Measurements from ENCODE around the gene ANGEL1.

Gene ANGEL1

GRCh38 chr14:76810953-76811400 is 1.7 kb downstream of the ANGEL1 start:
- ATAC-seq, result peak; percentile 50
- no peak for TF ChIP-seq ZNF565 (CRISPR knock-in tag; conservative IDR thresholded peaks at IDR 0.05; ENCODE audit: low read depth)
- TF ChIP-seq ZFP3 (CRISPR knock-in tag; IDR thresholded peaks at IDR 0.05), result peak; percentile 70; the same call in 1 of the 2 replicates

DNA sequence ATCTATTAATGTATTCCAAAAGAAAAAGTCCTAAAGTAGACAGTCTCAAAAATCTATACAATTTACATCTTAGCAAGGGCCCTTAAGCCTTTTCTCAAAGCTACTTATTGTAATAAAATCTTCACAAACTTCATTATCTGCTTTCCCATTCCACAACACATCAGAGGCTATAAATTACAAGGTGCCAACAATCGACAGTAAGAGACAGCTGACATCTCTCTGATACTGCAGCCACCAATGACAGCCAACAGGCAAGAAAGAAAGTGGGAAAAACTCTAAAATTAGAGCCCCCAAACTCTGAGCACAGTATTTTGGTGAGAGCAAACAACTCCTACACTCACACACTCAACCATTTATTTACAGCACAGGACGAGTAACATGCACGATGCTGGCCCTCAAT is 2.2 kb downstream of the ANGEL1 start:
- ATAC-seq, result no peak
- TF ChIP-seq, protein P1, sequence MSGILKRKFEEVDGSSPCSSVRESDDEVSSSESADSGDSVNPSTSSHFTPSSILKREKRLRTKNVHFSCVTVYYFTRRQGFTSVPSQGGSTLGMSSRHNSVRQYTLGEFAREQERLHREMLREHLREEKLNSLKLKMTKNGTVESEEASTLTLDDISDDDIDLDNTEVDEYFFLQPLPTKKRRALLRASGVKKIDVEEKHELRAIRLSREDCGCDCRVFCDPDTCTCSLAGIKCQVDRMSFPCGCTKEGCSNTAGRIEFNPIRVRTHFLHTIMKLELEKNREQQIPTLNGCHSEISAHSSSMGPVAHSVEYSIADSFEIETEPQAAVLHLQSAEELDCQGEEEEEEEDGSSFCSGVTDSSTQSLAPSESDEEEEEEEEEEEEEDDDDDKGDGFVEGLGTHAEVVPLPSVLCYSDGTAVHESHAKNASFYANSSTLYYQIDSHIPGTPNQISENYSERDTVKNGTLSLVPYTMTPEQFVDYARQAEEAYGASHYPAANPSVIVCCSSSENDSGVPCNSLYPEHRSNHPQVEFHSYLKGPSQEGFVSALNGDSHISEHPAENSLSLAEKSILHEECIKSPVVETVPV (CRISPR knock-in tag; IDR thresholded peaks at IDR 0.05), result no peak
- TF ChIP-seq, protein P2, sequence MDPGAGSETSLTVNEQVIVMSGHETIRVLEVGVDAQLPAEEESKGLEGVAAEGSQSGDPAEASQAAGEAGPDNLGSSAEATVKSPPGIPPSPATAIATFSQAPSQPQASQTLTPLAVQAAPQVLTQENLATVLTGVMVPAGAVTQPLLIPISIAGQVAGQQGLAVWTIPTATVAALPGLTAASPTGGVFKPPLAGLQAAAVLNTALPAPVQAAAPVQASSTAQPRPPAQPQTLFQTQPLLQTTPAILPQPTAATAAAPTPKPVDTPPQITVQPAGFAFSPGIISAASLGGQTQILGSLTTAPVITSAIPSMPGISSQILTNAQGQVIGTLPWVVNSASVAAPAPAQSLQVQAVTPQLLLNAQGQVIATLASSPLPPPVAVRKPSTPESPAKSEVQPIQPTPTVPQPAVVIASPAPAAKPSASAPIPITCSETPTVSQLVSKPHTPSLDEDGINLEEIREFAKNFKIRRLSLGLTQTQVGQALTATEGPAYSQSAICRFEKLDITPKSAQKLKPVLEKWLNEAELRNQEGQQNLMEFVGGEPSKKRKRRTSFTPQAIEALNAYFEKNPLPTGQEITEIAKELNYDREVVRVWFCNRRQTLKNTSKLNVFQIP (CRISPR knock-in tag; IDR thresholded peaks at IDR 0.05; ENCODE audit: borderline replicate concordance, low read depth), result no peak
- no peak for TF ChIP-seq TSHZ2 (CRISPR knock-in tag; IDR thresholded peaks at IDR 0.05)
- TF ChIP-seq ISL1 (CRISPR knock-in tag; IDR thresholded peaks at IDR 0.05), result no peak
- TF ChIP-seq GLIS3 (CRISPR knock-in tag; IDR thresholded peaks at IDR 0.05), result no peak
- no peak for TF ChIP-seq ZNF8 (CRISPR knock-in tag; IDR thresholded peaks at IDR 0.05)

- ATAC-seq, result no peak
- TF ChIP-seq, protein P2 (CRISPR knock-in tag; IDR thresholded peaks at IDR 0.05; ENCODE audit: borderline replicate concordance, low read depth), result no peak
- TF ChIP-seq PATZ1 (CRISPR knock-in tag; IDR thresholded peaks at IDR 0.05; ENCODE audit: borderline replicate concordance), result no peak
- TF ChIP-seq ISL1 (CRISPR knock-in tag; IDR thresholded peaks at IDR 0.05), result no peak
- TF ChIP-seq ARNTL (CRISPR knock-in tag; IDR thresholded peaks at IDR 0.05; ENCODE audit: borderline replicate concordance, low read depth), result no peak
- no peak for TF ChIP-seq RARB (CRISPR knock-in tag; IDR thresholded peaks at IDR 0.05)
- no peak for TF ChIP-seq ZC3H10 (CRISPR knock-in tag; IDR thresholded peaks at IDR 0.05)
- no peak for TF ChIP-seq ZNF565 (CRISPR knock-in tag; conservative IDR thresholded peaks at IDR 0.05; ENCODE audit: low read depth)
- no peak for TF ChIP-seq TSHZ2 (CRISPR knock-in tag; IDR thresholded peaks at IDR 0.05)
- TF ChIP-seq ESRRG (CRISPR knock-in tag; IDR thresholded peaks at IDR 0.05), result no peak
- TF ChIP-seq BACH2 (CRISPR knock-in tag; IDR thresholded peaks at IDR 0.05; ENCODE audit: borderline replicate concordance), result no peak
- TF ChIP-seq CSDC2 (CRISPR knock-in tag; IDR thresholded peaks at IDR 0.05), result no peak
- no peak for TF ChIP-seq ZFP30 (CRISPR knock-in tag; IDR thresholded peaks at IDR 0.05)
- TF ChIP-seq CREB5 (CRISPR knock-in tag; IDR thresholded peaks at IDR 0.05; ENCODE audit: low read depth), result no peak
- TF ChIP-seq ZNF8 (CRISPR knock-in tag; IDR thresholded peaks at IDR 0.05), result no peak
- TF ChIP-seq, protein P1 (CRISPR knock-in tag; IDR thresholded peaks at IDR 0.05), result no peak
Observed at GRCh38 chr14:76808990-76809389, 3.7 kb downstream of the ANGEL1 start.

Measured in SK-N-SH treated with all-trans-retinoic acid at 6 μM for 48 hours (cell line).